GM18519 (cell line): ENCODE results near the gene KNSTRN.

Experiments used
- ATAC-seq: cut with Tn5 transposase; IDR thresholded peaks from one replicate; pipeline ENCODE4 v1.9.1; 2021; ENCODE audit warnings: mild to moderate bottlenecking, moderate library complexity; ENCODE audit not compliant: unreplicated experiment, low FRiP score

Gene KNSTRN

GRCh38 chr15:40443846-40444245 lies 61.3 kb downstream of the KNSTRN start:
- ATAC-seq: no peak
